DND-41 (cell line): ENCODE results near the gene AGRN.
"Not testable (repeated sequence)": the region's sequence is repeated elsewhere in the genome, so short reads cannot be mapped to it uniquely, and the experiment has no call there.

ENCODE experiments used
- ATAC-seq: fragments of 200-7000 bp; cut with Tn5 transposase; 3 replicates; pipeline ENCODE4 v1.9.1; 2021; ENCODE audit warnings: low read depth; ENCODE audit not compliant: insufficient read depth
- DNase-seq: peaks from one replicate; pipeline ENCODE4 v3.0.0-alpha.2; 2020
- H2AFZ ChIP-seq: 2 replicates; pipeline ENCODE4 v1.6.0; 2012; ENCODE audit warnings: low read depth, low read length
- H3K27ac ChIP-seq: 2 replicates; pipeline ENCODE4 v1.5.1; 2012; ENCODE audit warnings: low read length, inconsistent platforms
- H3K27me3 ChIP-seq: fragments of 200-600 bp; sonication (generic); 2 replicates; pipeline ENCODE4 v1.6.0; 2012; ENCODE audit warnings: low read length, mild to moderate bottlenecking, inconsistent platforms; ENCODE audit not compliant: insufficient read depth, poor library complexity
- H3K36me3 ChIP-seq: 2 replicates; pipeline ENCODE4 v1.5.1; 2012; ENCODE audit warnings: low read length, inconsistent platforms; ENCODE audit not compliant: insufficient read depth
- H3K4me1 ChIP-seq: 2 replicates; pipeline ENCODE4 v1.5.1; 2012; ENCODE audit warnings: mild to moderate bottlenecking, low read length; ENCODE audit not compliant: insufficient read depth
- H3K4me2 ChIP-seq: 2 replicates; pipeline ENCODE4 v1.6.0; 2012; ENCODE audit warnings: mild to moderate bottlenecking, moderate library complexity, low read length, inconsistent platforms; ENCODE audit not compliant: insufficient read depth
- H3K4me3 ChIP-seq, 2 experiments: fragments of 200-600 bp in 1 of 2; shearing (Covaris generic) in 1 of 2; 2 replicates each; pipeline ENCODE4 v1.5.1; 2012 to 2016; ENCODE audit warnings: inconsistent platforms in 2 of 2, low read length in 2 of 2, mild to moderate bottlenecking in 2 of 2, low read depth in 1 of 2, moderate library complexity in 1 of 2
- H3K79me2 ChIP-seq: 2 replicates; pipeline ENCODE4 v1.6.0; 2012; ENCODE audit warnings: low read length, inconsistent platforms; ENCODE audit not compliant: insufficient read depth
- H3K9ac ChIP-seq: 2 replicates; pipeline ENCODE4 v1.6.0; 2012; ENCODE audit warnings: low read depth, mild to moderate bottlenecking, inconsistent platforms, low read length, moderate library complexity
- H3K9me3 ChIP-seq: 2 replicates; pipeline ENCODE4 v1.5.1; 2012; ENCODE audit warnings: low read length, moderate library complexity, mild to moderate bottlenecking, inconsistent platforms; ENCODE audit not compliant: insufficient read depth, severe bottlenecking
- H4K20me1 ChIP-seq: 2 replicates; pipeline ENCODE4 v1.6.0; 2012; ENCODE audit warnings: low read length; ENCODE audit not compliant: insufficient read depth
- EZH2 ChIP-seq: IDR thresholded peaks from 3 replicates; pipeline ENCODE4 v1.6.1; 2012; ENCODE audit warnings: borderline replicate concordance, low read depth, mild to moderate bottlenecking, moderate library complexity, low read length, inconsistent platforms; ENCODE audit not compliant: severe bottlenecking
- TF ChIP-seq, protein P1 (sequence below): IDR thresholded peaks from 2 replicates; pipeline ENCODE4 v1.5.1; 2012; ENCODE audit warnings: borderline replicate concordance, low read length, moderate library complexity, mild to moderate bottlenecking; ENCODE audit not compliant: poor library complexity, severe bottlenecking; ENCODE audit errors: extremely low read depth

Gene AGRN

DNA sequence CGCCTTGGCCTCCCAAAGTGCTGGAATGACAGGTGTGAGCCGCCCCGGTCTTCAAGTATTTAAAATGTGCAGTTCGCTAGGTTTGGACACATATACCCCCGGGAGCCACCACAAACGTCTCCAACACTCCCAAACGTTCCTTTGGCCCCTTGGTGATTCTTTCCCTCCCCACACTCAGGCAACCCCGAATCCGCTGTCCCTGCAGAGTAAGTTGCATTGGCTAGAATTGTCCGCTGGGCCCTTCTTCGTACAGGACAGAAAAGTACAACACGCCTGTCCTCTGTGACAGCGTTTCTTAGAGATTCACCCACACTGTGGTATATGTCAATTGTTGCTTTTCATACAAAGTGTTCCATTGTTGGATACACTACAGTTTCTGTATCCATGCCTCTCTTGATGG is 34.8 kb upstream of the AGRN start:
- ATAC-seq, result no peak
- Histone ChIP-seq H2AFZ (no peak overlapping the region), H3K27ac (no peak overlapping the region), H3K4me1 (peaks cover 2% of the 10 kb centered on the region; the same call in 1 of the 2 replicates), H3K9ac (no peak overlapping the region), H3K36me3 (no peaks in the 10 kb centered on the region), H3K79me2 (no peaks in the 10 kb centered on the region), H3K27me3 (no peaks in the 10 kb centered on the region), H3K4me3 (no peak overlapping the region), H3K9me3 (no peaks in the 10 kb centered on the region), H4K20me1 (peaks cover 5% of the 10 kb centered on the region), H3K4me2 (no peak overlapping the region)
- DNase-seq, result no peak
- TF ChIP-seq, protein P1, sequence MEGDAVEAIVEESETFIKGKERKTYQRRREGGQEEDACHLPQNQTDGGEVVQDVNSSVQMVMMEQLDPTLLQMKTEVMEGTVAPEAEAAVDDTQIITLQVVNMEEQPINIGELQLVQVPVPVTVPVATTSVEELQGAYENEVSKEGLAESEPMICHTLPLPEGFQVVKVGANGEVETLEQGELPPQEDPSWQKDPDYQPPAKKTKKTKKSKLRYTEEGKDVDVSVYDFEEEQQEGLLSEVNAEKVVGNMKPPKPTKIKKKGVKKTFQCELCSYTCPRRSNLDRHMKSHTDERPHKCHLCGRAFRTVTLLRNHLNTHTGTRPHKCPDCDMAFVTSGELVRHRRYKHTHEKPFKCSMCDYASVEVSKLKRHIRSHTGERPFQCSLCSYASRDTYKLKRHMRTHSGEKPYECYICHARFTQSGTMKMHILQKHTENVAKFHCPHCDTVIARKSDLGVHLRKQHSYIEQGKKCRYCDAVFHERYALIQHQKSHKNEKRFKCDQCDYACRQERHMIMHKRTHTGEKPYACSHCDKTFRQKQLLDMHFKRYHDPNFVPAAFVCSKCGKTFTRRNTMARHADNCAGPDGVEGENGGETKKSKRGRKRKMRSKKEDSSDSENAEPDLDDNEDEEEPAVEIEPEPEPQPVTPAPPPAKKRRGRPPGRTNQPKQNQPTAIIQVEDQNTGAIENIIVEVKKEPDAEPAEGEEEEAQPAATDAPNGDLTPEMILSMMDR, result no peak

DNA sequence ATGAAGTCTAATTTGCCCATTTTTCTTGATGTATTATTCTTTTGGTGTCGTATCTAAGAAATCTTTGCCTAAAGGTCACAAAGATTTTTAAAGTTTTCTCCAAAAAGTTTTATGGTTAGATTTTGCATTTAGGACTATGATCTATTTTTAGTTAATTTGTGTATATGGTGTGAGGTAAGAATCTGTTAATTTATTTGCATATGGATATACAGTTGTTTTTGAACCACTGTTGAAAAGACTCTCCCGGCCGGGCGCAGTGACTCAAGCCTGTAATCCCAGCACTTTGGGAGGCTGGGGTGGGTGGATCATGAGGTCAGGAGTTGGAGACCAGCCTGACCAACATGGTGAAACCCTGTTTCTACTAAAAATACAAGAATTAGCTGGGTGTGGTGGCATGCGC is 31.9 kb upstream of the AGRN start:
- not testable (repeated sequence) for H3K4me3 ChIP-seq, H3K9me3 ChIP-seq, H3K4me1 ChIP-seq, H3K27me3 ChIP-seq, DNase-seq, ATAC-seq, H3K9ac ChIP-seq, H3K36me3 ChIP-seq, H3K4me2 ChIP-seq, H3K27ac ChIP-seq, H4K20me1 ChIP-seq, H2AFZ ChIP-seq, H3K79me2 ChIP-seq

DNA sequence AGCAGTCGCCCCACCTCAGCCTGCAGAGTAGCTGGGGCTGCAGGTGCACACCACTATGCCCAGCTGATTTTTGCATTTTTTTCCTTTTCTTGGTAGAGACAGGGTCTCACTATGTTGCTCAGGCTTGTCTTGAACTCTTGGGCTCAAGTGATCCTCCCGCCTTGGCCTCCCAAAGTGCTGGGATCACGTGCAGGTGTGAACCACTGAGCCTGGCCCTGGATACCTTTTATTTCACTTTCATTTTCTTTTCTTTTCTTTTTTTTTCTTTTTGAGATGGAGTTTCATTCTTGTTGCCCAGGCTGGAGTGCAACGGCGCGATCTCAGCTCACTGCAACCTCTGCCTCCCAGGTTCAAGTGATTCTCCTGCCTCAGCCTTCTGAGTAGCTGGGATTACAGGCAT is 28.6 kb upstream of the AGRN start:
- not testable (repeated sequence) for H3K4me2 ChIP-seq, ATAC-seq, DNase-seq, H4K20me1 ChIP-seq, H3K4me3 ChIP-seq, H2AFZ ChIP-seq, H3K27me3 ChIP-seq, H3K79me2 ChIP-seq, H3K9ac ChIP-seq, H3K4me1 ChIP-seq, H3K27ac ChIP-seq, H3K9me3 ChIP-seq, H3K36me3 ChIP-seq

DNA sequence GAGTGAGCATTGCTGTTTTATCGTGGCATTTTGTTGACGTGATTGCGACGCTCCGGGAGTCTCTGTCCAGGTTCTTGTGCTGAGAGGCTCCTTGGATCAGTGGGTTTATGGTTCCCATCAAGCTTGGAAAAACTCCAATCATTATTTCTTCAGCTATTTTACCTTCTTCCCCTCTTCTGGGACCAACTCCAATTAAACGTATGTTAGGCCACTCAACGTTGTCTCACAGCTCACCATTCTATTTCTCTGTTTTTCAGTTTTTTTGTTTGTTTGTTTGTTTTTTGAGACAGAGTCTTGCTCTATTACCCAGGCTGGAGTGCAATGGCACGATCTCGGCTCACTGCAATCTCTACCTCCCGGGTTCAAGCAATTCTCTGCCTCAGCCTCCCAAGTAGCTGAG is 28.0 kb upstream of the AGRN start:
- H3K9me3 ChIP-seq, result no peaks in the 10 kb centered on the region
- no peaks in the 10 kb centered on the region for H3K27me3 ChIP-seq
- no peaks in the 10 kb centered on the region for H3K79me2 ChIP-seq
- no peaks in the 10 kb centered on the region for H4K20me1 ChIP-seq
- H3K4me1 ChIP-seq, result 0 out of 2 replicates have a peak, but pooled peaks cover 4% of the 10 kb centered on the region
- H3K4me3 ChIP-seq, result no peak overlapping the region
- TF ChIP-seq EZH2, result no peak
- TF ChIP-seq, protein P1, result no peak
- H3K36me3 ChIP-seq, result no peaks in the 10 kb centered on the region
- H3K4me2 ChIP-seq, result no peak overlapping the region
- no peak overlapping the region for H3K9ac ChIP-seq
- no peak overlapping the region for H3K27ac ChIP-seq
- ATAC-seq (no peak), DNase-seq (no peak)
- no peak overlapping the region for H2AFZ ChIP-seq

DNA sequence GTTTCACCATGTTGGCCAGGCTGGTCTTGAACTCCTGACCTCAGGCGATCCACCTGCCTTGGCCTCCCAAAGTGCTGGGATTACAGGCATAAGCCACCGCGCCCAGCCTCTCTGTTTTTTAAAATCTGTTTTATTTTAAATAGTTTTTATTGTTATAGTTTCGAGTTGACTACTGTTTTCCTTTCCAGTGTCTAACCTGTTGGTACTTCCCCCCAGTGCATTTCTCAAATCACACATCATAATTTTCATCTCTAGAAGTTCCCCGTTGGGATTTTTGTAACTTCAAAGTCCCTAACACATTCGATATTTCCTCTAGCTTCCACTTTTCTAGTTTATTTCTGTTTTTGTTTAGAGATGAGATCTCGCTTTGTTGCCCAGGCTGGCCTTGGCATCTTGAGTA is 27.6 kb upstream of the AGRN start:
- Histone ChIP-seq H3K27ac (no peak overlapping the region), H2AFZ (no peak overlapping the region), H3K79me2 (no peaks in the 10 kb centered on the region), H3K27me3 (no peaks in the 10 kb centered on the region), H3K36me3 (no peaks in the 10 kb centered on the region), H3K4me3 (no peak overlapping the region), H3K4me1 (0 out of 2 replicates have a peak, but pooled peaks cover 4% of the 10 kb centered on the region), H3K4me2 (no peak overlapping the region), H3K9me3 (no peaks in the 10 kb centered on the region), H4K20me1 (peaks cover 3% of the 10 kb centered on the region; the same call in 1 of the 2 replicates), H3K9ac (no peak overlapping the region)
- ATAC-seq (no peak), DNase-seq (no peak)
- TF ChIP-seq, protein P1, result no peak
- no peak for TF ChIP-seq EZH2
